C4-2B (cell line): ENCODE data around the gene TEX26.
A peak's percentile ranks its signal among the peaks of the same experiment; 100 is the strongest.

Experiments
- H3K27ac ChIP-seq: fragments of 450-650 bp; 2 replicates; pipeline ENCODE4 v1.5.1; 2017
- CTCF ChIP-seq: fragments of 450-650 bp; conservative IDR thresholded peaks from 2 replicates; pipeline ENCODE4 v1.5.1; 2017; ENCODE audit warnings: mild to moderate bottlenecking
- ZFX ChIP-seq: fragments of 450-650 bp; IDR thresholded peaks from 2 replicates; pipeline ENCODE4 v1.6.1; 2017

Gene TEX26

DNA sequence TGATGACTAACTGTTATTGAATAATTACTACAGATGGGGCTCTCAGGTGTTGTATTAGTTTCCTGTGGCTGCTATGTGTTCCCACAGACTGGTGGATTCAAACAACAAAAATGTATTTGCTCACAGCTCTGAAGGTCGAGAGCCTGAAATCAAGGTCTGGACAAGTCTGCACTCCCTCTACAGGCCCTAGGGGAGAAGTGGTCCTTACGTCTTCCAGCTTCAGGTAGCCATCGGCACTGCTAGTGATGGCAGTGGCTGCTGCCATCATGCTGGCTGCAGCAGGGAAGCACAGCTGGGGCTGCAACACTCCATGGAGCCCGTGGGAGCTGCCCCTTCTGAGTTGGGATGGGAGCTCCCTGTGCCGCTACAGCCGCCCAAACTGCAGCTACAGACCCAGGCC is 1.9 kb downstream of the TEX26 start:
- H3K27ac ChIP-seq: no peak overlapping the region
- no peak; the same call in 1 of the 2 replicates for TF ChIP-seq CTCF
- no peak for TF ChIP-seq ZFX

DNA sequence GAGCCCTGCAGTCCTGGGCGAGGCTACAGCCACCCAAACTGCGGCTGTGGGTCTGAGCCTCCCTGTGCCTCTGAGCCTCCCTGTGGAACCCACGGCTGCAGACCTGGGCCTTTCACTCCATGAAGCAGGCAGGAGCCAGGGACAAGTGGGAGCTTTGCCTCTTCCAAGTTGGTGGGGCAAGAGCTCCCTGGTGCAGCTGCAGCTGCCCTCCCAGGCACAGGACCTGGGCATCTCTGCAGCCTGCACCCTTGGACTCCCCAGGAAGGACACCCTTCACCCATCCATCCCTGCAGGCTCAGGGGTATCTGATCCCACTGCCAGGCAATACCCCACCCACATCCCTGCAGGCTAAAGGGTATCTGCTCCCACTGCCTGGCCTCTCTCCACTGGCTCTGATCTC is 2.3 kb downstream of the TEX26 start:
- TF ChIP-seq ZFX: no peak
- TF ChIP-seq CTCF: no peak
- H3K27ac ChIP-seq: no peak overlapping the region

- TF ChIP-seq CTCF: no peak
- TF ChIP-seq ZFX: no peak
- no peak overlapping the region for H3K27ac ChIP-seq
Measured at GRCh38 chr13:30936971-30937370, 4.5 kb downstream of the TEX26 start.

- H3K27ac ChIP-seq: no peak overlapping the region
- TF ChIP-seq ZFX (no peak), CTCF (no peak)
Measured at GRCh38 chr13:30943881-30944280, 11.4 kb downstream of the TEX26 start.

- no peak for TF ChIP-seq CTCF
- no peak overlapping the region; the same call in 1 of the 2 replicates for H3K27ac ChIP-seq
Measured at GRCh38 chr13:30957258-30957943, 24.9 kb downstream of the TEX26 start.

GRCh38 chr13:30959678-30960077 is 27.2 kb downstream of the TEX26 start:
- no peak overlapping the region for H3K27ac ChIP-seq
- TF ChIP-seq ZFX (no peak), CTCF (0 out of 2 replicates have a peak, but pooled peaks have one; percentile 1)

DNA sequence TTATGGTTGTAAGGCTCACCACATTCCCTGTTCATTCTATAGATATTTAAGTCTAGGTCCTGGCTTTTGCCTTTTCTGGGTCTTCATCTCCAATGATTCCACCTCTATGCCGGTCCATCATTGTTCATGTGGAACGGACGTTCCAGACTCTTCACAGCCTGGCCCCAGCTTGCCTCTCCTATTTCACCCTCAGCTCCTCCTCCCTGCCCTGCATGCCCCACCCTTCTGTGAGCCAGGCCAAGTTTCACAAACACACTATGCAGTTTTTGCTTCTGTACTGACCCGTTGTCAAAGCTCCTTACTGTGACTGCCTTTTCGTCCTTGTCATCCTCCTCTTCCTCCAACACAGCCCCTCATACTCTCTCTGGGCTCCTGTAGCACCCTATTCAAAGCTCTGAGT is 31.3 kb downstream of the TEX26 start:
- no peak for TF ChIP-seq ZFX
- TF ChIP-seq CTCF: no peak
- H3K27ac ChIP-seq: no peak overlapping the region
